ENCODE measurements around the gene EXT2. TPM values are rescaled to one million over a fixed set of nuclear protein-coding genes. Genes with fewer than 3 reads are reported as not detected.

The EXT2 gene
- total RNA-seq, 2 experiments from 2014 or later = 22.4 to 24.0 TPM

DNA sequence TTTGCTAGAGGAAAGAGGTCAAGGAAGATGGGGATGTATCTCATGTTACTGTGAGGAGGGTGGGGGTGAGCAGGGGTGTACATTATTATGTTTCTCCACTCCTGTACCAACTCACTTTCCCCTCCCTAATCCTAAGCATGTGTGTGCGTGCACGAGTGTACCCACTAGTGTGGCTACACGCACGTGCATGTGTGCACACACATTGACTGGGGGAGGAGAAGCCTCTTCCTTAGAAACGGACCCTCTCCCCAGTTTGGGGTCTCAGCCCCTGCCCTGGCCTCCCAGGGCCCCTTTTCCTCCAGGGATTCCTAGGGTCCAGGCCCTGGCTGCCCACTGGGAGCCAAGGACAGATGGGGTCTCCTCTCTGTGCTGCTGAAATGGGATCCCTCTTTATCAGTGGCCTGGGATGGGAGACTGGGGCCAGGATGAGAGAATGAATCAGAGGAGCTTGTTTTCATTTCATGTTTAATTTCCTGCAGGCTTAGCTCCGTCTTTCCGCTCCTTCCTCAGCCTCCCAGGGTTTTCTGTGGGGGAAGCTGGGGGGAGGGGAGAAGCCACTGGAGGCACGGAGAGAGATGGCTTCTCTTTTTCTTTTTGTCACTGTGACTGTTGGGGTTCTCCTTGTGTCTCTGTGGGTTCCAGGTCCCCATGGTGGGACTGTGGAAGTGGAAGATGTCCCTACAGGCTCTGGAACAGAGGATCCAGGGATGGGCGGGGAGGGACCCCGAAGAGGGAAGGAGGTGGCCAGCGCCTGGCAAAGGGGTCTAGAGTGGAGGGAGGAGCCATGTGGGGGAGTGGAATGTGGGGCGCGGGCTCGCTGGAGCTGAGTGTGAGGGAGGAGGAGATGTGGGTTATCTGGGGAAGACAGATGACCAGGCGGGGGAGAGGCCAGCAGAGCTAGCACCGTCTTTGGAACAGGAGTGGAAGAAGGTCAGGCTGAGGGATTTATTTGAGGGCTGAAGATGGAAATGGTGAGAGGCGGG is 174.2 kb downstream of the EXT2 start:
- Mint-ChIP-seq H3K27ac (no peak overlapping the region), H3K9me3 (no peaks in the 10 kb centered on the region), H3K27me3 (no peaks in the 10 kb centered on the region), H3K36me3 (no peaks in the 10 kb centered on the region), H3K4me3 (no peak overlapping the region), H3K4me1 (no peaks in the 10 kb centered on the region)
- DNase-seq = no peak

DNA sequence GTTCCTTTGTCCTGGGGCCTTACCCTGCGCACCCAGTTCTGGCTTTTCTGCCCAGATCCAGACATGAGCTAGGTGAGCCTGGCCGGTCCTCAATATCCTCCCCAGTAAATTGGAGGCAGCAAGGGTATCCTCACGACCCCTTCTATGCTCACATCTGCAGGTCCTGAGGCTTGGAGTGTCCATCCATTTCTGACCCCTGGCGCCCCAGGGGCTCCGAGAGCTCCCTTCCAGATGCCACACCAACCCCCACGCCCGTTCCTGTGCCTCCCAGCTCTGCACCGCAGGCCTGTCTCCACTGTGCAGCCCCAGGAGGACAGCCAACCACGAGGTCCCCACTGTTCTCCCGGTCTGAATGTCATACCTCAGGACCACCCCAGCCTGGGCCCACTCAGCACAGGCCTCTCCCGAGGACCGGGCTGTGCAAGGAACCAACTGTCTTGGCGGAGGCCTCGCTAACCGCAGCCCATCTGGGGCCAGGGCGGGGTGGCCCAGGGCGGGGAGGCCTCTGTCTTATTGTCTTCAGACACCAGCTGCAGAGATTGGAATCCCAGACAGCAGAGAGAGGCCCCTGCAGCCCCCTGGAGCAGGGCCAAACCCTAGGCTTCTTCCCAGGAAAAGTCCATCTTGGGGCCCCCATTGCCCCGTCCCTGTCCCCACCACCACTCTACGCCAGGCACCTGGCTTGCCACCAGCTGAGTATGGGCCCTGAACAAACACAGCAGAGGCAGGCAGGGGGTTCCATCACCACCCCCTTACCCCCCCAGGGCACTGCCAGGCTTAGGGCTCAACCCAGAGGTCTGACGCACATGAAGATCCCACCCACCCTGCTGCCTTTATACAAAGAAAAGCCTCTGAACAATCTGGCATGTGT is 175.2 kb downstream of the EXT2 start:
- Mint-ChIP-seq H3K27ac (no peak overlapping the region), H3K27me3 (no peaks in the 10 kb centered on the region), H3K9me3 (no peaks in the 10 kb centered on the region), H3K4me1 (no peaks in the 10 kb centered on the region), H3K4me3 (no peak overlapping the region), H3K36me3 (no peaks in the 10 kb centered on the region)
- DNase-seq = no peak

DNA sequence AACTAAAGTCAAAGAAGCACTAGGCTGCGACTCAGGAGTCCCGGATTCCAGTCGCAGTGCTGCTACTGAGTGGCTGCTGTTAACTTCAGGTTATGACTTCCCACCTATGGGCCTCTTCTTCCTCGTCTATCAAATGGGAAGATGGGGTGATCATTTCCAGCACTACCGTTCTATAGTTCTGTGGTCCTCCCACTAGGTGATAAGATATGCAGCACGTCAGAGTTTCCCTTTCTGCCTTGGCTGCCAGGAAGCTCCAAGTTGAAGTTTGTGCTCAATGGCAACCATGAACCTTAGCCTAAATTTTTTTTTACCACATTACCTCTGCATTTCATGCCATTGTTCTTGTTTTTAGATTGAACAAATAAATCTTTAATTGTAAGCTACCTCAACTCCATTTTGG is 175.8 kb downstream of the EXT2 start:
- DNase-seq = no peak
- no peak overlapping the region for H3K4me3 Mint-ChIP-seq
- H3K36me3 Mint-ChIP-seq = no peaks in the 10 kb centered on the region
- H3K9me3 Mint-ChIP-seq = no peaks in the 10 kb centered on the region
- H3K27me3 Mint-ChIP-seq = no peaks in the 10 kb centered on the region
- no peak overlapping the region for H3K27ac Mint-ChIP-seq
- no peaks in the 10 kb centered on the region for H3K4me1 Mint-ChIP-seq

DNA sequence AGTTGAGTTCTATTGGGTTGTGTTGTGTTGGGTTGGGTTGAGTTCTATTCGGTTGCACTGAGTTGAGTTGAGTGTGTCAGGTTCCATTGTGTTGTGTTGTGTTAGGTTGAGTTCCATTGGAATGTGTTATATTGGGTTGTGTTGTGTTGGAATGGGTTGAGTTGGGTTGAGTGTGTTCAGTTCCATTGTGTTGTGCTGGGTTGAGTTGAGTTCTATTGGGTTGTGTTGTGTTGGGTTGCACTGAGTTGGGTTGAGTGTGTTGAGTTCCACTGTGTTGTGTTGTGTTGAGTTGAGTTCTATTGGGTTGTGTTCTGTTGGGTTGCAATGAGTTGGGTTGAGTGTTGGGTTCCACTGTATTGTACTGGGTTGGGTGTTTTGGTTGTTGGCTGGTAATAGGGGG is 178.9 kb downstream of the EXT2 start:
- DNase-seq = no peak
- no peak overlapping the region for H3K4me3 Mint-ChIP-seq
- H3K27me3 Mint-ChIP-seq = no peaks in the 10 kb centered on the region
- H3K36me3 Mint-ChIP-seq = no peaks in the 10 kb centered on the region
- no peak overlapping the region for H3K27ac Mint-ChIP-seq
- H3K9me3 Mint-ChIP-seq = no peaks in the 10 kb centered on the region
- H3K4me1 Mint-ChIP-seq = no peaks in the 10 kb centered on the region

DNA sequence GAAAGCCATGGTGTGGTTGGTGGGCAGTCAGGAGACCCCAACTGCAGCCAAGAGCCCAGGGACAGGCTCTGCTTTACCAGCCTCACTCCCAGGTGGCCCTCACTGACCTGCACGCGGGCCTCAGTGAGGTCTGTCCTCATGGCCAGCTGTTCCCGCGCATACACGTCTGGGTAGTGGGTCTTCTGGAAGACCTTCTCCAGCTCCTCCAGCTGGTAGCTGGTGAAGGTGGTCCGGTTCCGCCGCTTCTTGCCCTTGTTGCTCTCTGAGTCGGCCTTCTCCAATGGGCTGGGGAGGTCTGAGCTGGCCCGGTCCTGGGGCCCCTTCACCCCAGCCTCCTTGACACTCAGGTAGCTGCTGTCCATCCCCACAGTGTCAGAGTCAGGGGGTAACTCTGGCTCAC is 179.8 kb downstream of the EXT2 start:
- Mint-ChIP-seq H3K27me3 (no peaks in the 10 kb centered on the region), H3K4me1 (no peaks in the 10 kb centered on the region), H3K36me3 (no peaks in the 10 kb centered on the region), H3K4me3 (no peak overlapping the region), H3K9me3 (no peaks in the 10 kb centered on the region), H3K27ac (no peak overlapping the region)
- DNase-seq = no peak

DNA sequence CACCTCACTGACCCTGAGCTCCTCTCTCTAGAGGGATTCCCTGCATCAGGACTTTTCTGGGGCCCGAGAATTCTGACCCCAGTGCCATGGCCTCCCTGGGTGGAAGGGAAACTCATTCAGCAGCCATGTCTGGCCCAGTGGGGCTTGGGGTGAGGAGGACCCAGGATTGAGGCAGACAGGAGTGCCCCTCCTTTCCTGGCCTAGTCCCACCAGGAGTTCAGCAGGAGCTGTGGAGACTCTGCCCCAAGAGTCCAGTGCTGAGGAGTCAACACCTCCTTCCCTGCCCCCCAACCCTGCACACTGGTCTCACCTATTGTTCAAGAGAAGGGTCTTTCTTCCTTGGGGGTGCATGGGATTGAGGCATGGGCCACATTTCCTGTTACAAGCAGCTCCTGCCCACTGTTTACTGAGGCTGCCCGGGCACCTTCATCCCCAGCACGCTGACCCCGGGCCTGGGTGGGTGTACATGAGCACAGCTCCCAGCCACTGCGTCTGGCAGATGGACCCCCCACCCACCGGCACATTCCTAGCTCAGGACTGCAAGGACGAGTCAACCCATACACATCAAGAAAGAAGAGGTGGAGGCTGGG is 180.6 kb downstream of the EXT2 start:
- H3K9me3 Mint-ChIP-seq = no peaks in the 10 kb centered on the region
- no peaks in the 10 kb centered on the region for H3K36me3 Mint-ChIP-seq
- no peaks in the 10 kb centered on the region for H3K27me3 Mint-ChIP-seq
- H3K4me3 Mint-ChIP-seq = no peak overlapping the region
- H3K4me1 Mint-ChIP-seq = no peaks in the 10 kb centered on the region
- H3K27ac Mint-ChIP-seq = no peak overlapping the region
- no peak for DNase-seq

DNA sequence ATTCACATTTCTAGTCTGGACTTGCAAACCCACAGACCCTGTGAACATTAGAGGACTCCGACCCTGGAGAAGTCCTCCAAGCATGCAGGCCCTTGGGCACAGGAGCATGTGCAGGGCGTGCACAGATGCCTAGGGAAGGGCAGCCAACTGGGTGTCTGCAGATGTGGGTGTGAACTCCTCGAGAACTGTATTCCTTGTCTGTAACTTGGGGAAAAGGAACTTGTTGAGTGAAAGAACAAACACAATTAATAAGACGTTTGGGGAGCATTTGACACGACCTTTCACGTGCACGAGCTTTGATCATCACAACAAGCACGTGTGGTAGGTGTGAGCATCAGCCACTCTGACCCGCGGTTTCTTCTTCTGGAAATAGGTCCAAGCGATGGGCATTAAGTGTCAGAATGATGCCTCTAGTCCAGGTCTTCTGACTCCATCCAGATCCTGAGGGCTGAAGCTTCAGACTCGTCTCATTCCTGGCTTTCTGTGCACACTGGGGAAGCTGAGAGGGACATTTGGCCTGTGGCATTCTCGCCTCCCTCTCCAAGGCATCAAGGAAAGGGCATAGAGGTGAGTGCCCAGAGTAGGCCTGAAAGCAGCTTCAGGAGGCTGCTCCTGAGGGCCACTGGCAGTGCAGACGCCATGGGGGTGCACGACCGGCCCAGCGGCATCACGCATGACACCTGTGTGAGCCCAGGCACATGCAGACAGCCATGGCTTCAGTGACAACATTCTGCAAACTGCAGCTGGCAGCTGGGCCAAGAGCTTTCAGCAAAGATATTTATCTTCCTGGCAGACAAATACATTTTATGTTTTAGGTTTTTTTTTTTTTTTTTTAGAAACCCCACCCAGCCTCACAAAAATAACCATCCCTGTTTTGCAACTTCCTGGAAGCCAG is 182.0 kb downstream of the EXT2 start:
- Mint-ChIP-seq H3K27ac (no peak overlapping the region), H3K4me3 (no peak overlapping the region), H3K27me3 (no peaks in the 10 kb centered on the region), H3K9me3 (no peaks in the 10 kb centered on the region), H3K4me1 (no peaks in the 10 kb centered on the region), H3K36me3 (no peaks in the 10 kb centered on the region)
- DNase-seq = no peak

DNA sequence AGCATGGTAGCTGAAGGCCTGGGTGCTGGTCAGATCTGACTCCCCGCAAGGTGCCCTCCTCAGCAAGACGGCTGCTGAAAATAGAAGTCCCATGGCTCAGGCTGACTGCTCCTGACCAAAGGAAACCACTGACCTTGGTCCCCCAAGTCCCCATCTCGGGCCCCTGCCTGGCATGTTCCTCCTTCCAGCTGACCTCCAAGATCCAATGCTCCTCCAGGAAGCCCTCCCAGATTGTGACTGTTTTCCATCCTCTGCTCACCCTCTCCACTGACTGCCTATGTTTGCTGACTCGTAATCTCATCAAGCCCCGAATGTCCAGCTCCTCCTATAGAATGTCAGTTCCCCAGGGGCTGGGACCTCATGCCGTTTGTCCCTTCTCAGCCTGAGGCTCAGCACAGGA is 184.0 kb downstream of the EXT2 start:
- H3K27me3 Mint-ChIP-seq = no peaks in the 10 kb centered on the region
- H3K4me3 Mint-ChIP-seq = no peak overlapping the region
- H3K9me3 Mint-ChIP-seq = no peaks in the 10 kb centered on the region
- H3K4me1 Mint-ChIP-seq = no peaks in the 10 kb centered on the region
- no peak for DNase-seq
- no peaks in the 10 kb centered on the region for H3K36me3 Mint-ChIP-seq
- H3K27ac Mint-ChIP-seq = no peak overlapping the region

DNA sequence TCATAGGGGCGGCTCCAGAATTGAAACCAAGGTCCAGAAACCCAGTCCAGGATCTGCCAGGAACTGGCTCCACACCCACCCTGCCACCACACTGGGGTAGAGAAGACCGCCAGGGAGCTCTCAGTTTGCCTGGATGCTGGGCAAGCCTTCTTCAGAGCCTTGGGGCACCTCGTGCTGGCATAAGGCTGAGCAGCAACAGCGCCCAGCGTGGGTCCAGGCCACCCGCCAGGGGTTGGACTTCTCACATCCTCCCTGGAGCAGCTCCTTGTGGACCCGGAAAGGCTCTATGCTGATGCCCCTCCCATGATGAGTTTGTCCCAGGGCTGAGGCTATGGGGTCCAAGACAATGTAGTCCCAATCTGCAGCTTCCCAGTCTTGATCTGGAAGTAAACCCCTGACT is 184.8 kb downstream of the EXT2 start:
- no peaks in the 10 kb centered on the region for H3K27me3 Mint-ChIP-seq
- H3K4me3 Mint-ChIP-seq = no peak overlapping the region
- no peak overlapping the region for H3K27ac Mint-ChIP-seq
- no peaks in the 10 kb centered on the region for H3K36me3 Mint-ChIP-seq
- H3K9me3 Mint-ChIP-seq = no peaks in the 10 kb centered on the region
- no peaks in the 10 kb centered on the region for H3K4me1 Mint-ChIP-seq
- no peak for DNase-seq

DNA sequence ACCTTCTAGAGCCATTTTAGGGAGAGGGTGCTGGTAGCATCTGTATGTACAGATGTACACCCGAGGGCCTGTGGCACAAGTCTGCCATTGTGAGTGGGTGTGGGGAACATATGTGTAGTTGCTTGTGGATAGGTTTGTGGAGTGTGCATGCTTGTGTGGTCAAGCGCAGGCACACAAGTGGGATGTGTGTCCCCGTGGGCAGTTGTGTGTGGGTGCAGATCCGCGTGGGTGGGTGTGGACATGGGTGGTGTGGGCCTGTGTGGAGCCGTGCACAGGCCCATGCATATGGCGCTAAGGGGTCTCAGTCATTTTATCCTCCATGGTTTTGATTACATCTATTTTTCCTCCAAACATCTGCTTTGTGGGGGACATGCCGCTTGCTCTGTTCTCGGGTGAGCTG is 185.7 kb downstream of the EXT2 start:
- H3K9me3 Mint-ChIP-seq = no peaks in the 10 kb centered on the region
- no peak for DNase-seq
- H3K27ac Mint-ChIP-seq = no peak overlapping the region
- H3K4me1 Mint-ChIP-seq = no peaks in the 10 kb centered on the region
- H3K27me3 Mint-ChIP-seq = no peaks in the 10 kb centered on the region
- H3K36me3 Mint-ChIP-seq = no peaks in the 10 kb centered on the region
- H3K4me3 Mint-ChIP-seq = no peak overlapping the region

DNA sequence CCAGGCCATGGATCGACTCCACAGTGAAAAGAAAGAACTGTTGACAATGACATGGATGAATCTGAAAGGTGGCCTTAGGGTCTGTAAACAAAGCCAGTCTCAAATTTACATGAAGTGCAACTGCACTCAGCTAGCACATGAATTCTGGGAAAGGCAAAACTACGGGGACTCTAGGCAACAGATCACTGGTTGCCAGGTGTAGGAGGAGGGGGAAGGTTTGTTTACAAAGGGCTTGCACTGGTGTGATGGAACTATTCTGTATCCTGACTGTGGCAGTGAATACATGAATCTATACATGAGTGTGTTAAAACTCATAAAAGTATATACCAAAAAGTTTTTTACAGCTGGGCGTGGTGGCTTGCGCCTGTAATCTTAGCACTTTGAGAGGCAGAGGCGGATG is 187.1 kb downstream of the EXT2 start:
- Mint-ChIP-seq H3K9me3 (no peaks in the 10 kb centered on the region), H3K4me3 (no peak overlapping the region), H3K27me3 (no peaks in the 10 kb centered on the region), H3K27ac (no peak overlapping the region), H3K4me1 (no peaks in the 10 kb centered on the region), H3K36me3 (no peaks in the 10 kb centered on the region)
- no peak for DNase-seq

DNA sequence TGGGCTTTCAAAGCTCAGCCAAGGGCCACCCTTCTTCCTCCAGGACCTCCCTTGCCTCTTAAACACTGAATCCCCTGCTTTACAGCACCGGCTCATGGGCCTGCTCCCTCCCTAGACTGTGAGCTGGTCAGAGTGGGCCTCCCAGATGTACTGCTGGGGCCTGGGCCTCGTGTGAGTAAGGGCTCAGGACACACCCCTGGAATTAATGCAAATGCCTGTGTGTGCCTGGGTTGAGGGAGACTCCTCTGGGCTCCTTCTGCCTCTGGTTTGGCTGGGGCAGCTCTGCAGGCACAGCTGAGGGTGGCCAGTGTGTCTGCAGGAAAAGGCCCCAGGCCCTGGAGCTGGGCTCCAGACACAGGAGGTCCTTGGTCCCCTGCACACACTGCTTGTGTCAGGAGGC is 190.3 kb downstream of the EXT2 start:
- no peak for DNase-seq
- Mint-ChIP-seq H3K4me1 (no peaks in the 10 kb centered on the region), H3K9me3 (no peaks in the 10 kb centered on the region), H3K27me3 (peaks cover 14% of the 10 kb centered on the region), H3K4me3 (no peak overlapping the region), H3K27ac (no peak overlapping the region), H3K36me3 (no peaks in the 10 kb centered on the region)

DNA sequence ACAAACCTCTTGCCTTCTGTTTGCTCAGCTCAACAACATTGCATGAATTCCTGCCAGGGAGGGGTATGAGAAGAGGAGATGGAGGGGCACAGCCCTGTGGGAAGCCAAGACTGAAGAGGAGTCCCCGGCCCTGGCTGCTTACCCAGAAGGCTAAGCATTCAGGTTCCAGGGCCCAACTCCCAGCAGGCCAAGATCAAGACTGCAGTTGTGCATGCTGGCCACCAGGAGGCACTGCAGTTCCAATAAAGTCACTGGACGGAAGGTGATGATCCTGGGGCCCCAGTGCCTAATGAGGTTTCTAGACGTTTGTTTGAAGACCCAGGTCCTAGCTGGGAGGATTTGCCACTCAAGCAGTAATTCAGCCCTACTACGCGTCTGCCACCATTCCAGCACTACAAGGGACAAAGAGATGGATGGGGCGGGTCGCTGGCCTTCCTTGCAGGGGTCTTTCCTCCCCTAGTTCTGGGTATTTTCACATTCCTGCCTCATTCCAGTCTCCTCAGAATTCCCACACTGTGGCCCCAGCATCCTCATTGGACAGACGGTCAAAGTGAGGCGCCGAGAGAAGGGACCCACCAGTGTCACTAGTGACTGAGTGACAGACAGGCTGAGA is 190.9 kb downstream of the EXT2 start:
- H3K27ac Mint-ChIP-seq = no peak overlapping the region
- no peak overlapping the region for H3K4me3 Mint-ChIP-seq
- peaks cover 14% of the 10 kb centered on the region for H3K27me3 Mint-ChIP-seq
- H3K9me3 Mint-ChIP-seq = no peaks in the 10 kb centered on the region
- no peaks in the 10 kb centered on the region for H3K36me3 Mint-ChIP-seq
- peak; percentile 55 for DNase-seq
- no peaks in the 10 kb centered on the region for H3K4me1 Mint-ChIP-seq

DNA sequence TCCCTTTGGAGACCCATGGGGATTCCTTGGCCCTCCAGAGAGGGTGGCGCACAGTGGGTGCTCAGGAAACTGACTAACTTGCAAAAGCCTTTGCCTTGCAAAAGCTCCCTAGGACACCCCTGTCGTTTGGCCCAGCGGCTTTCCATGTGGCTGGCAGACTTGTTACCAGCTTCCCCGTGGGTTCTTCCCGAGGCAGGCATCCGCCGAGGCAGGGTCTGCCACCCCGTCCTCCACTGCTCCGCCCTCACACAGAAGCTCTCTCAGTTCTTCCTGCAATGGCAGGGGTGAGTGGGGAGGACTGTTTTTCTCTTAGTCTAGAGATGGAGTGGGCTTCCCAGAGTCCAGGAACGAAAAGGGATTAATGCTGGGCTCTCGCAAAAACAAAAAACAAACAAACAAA is 191.4 kb downstream of the EXT2 start:
- H3K4me3 Mint-ChIP-seq = no peak overlapping the region
- H3K27ac Mint-ChIP-seq = no peak overlapping the region
- peaks cover 14% of the 10 kb centered on the region for H3K27me3 Mint-ChIP-seq
- H3K36me3 Mint-ChIP-seq = no peaks in the 10 kb centered on the region
- no peak for DNase-seq
- H3K4me1 Mint-ChIP-seq = no peaks in the 10 kb centered on the region
- no peaks in the 10 kb centered on the region for H3K9me3 Mint-ChIP-seq
